ENCODE data around the gene LMNTD2. TPM values are rescaled to one million over a fixed set of nuclear protein-coding genes. Genes with fewer than 3 reads are reported as not detected.

Gene LMNTD2
- total RNA-seq, 1 donor from 2014 or later, result 1.1 TPM

DNA sequence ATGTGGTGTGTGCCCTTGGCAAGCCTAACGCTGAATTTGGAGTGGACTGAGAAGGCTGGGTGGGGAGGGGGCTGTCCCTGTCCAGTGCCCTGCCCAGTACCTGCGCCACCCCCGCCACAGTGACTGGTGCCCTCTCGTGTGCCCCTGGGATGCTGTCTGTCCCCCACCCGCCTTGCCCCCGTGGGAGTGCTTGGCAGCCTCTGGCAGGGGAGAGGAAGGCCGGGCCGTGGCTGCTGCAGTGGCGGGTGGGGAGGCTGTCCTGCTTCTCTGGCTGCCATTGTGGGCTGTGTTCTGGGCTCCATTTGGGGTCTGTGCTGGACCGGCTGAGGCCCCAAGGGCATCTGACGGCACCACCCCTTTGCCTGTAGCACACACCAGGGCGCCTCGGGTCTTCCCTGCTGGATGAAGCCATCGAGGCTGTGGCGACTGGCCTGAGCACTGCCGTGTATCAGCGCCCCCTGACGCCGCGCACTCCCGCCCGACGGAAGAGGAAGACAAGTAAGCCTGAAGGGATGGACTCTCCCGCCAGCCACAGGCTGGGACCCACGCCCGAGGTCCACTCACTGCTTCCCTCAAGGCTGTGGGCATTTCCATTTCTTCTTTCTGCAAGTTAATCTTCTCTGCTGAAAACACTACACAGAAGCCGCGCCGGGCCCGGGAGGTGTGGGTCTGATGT, 37.6 kb upstream of the LMNTD2 start:
- H3K36me3 ChIP-seq, result no peaks in the 10 kb centered on the region
- no peak overlapping the region for H3K27ac ChIP-seq
- H3K9me3 ChIP-seq (ENCODE audit: low read depth), result no peaks in the 10 kb centered on the region
- H3K79me2 ChIP-seq (ENCODE audit: low read depth), result no peaks in the 10 kb centered on the region
- no peaks in the 10 kb centered on the region for H3K4me1 ChIP-seq
- no peaks in the 10 kb centered on the region for H3F3A ChIP-seq (ENCODE audit: low read depth)
- DNase-seq (ENCODE audit: low spot score), result no peak
- H3K4me2 ChIP-seq, result no peak overlapping the region
- no peaks in the 10 kb centered on the region for H3K27me3 ChIP-seq
- no peak overlapping the region for H3K9ac ChIP-seq
- no peak overlapping the region for H3K4me3 Mint-ChIP-seq
- no peaks in the 10 kb centered on the region for H3K9me3 Mint-ChIP-seq
- no peak for TF ChIP-seq EZH2phosphoT487 (IDR thresholded peaks at IDR 0.05)
- TF ChIP-seq EZH2 (IDR thresholded peaks at IDR 0.05), result no peak
- no peak for TF ChIP-seq CTCF (IDR thresholded peaks at IDR 0.05)
- no peak overlapping the region for H3K27ac Mint-ChIP-seq
- H3K27me3 Mint-ChIP-seq (ENCODE audit: insufficient read depth, low read depth), result no peaks in the 10 kb centered on the region
- peaks cover 19% of the 10 kb centered on the region for H4K20me1 ChIP-seq (ENCODE audit: low read depth)
- H3K36me3 Mint-ChIP-seq, result peaks cover 29% of the 10 kb centered on the region
- no peak overlapping the region for H2AFZ ChIP-seq (replicated peaks)
- H3K4me3 ChIP-seq, result no peak overlapping the region
- no peaks in the 10 kb centered on the region for H3K4me1 Mint-ChIP-seq

DNA sequence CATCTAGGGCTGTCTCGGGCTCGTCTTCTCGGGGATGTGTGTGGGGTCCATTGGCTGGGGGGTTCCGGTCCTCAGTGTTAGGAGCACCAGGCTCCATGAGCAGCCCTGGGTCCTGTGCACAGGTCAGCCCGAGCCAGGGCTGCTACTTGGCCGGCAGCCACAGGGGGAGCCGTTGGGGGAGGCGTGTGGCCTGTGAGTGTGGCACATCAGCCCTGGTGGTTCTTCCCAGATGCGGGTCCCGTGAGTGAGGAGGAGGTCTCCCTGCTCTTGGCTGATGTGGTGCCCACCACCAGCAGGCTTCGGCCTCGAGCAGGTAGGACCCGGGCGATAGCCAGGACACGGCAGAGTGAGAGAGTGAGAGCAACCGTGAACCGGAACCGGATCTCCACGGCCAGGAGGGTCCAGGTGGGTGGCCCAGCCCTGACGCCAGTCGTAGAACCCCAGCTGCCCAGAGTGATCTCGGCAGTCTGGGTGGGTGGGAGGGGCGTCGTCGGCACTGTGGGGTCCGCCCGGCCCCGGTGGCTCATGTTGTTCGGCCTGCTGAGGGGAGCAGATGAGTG, 36.7 kb upstream of the LMNTD2 start:
- no peak overlapping the region for H3K4me3 Mint-ChIP-seq
- Histone ChIP-seq H4K20me1 (ENCODE audit: low read depth) (peaks cover 19% of the 10 kb centered on the region), H3K4me2 (no peak overlapping the region), H3K36me3 (no peaks in the 10 kb centered on the region), H3K79me2 (ENCODE audit: low read depth) (no peaks in the 10 kb centered on the region), H3K9me3 (ENCODE audit: low read depth) (no peaks in the 10 kb centered on the region), H3K9ac (no peak overlapping the region), H3K4me1 (no peaks in the 10 kb centered on the region), H3K4me3 (no peak overlapping the region), H3K27me3 (no peaks in the 10 kb centered on the region), H3F3A (ENCODE audit: low read depth) (no peaks in the 10 kb centered on the region), H2AFZ (replicated peaks) (no peak overlapping the region), H3K27ac (no peak overlapping the region)
- H3K4me1 Mint-ChIP-seq, result no peaks in the 10 kb centered on the region
- H3K27me3 Mint-ChIP-seq (ENCODE audit: insufficient read depth, low read depth), result peaks cover 2% of the 10 kb centered on the region
- TF ChIP-seq EZH2phosphoT487 (IDR thresholded peaks at IDR 0.05) (no peak), CTCF (IDR thresholded peaks at IDR 0.05) (peak; percentile 44)
- no peak overlapping the region for H3K27ac Mint-ChIP-seq
- H3K9me3 Mint-ChIP-seq, result no peaks in the 10 kb centered on the region
- DNase-seq (ENCODE audit: low spot score), result peak; percentile 43
- H3K36me3 Mint-ChIP-seq, result peaks cover 34% of the 10 kb centered on the region

DNA sequence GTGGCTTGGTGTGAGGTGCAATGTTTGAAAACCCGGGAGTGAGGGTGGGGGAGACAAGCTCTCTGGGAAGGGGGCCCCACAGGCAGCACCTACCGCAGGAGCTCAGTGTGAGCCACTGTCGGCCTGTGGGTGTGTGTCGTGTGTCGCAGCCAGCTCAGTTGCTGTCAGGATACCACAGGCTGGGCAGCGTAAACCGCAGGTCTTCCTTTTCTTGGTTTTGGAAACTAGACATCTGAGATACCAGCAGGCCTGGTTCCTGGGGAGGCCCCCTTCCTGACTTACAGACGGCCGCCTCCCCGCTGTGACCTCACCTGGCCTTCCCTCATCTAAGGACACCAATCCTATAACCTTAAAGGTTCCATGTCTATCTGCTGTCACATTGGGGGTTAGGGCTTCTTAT, 35.8 kb upstream of the LMNTD2 start:
- Histone ChIP-seq H2AFZ (replicated peaks) (no peak overlapping the region), H3K27me3 (no peaks in the 10 kb centered on the region), H4K20me1 (ENCODE audit: low read depth) (peaks cover 23% of the 10 kb centered on the region), H3K36me3 (no peaks in the 10 kb centered on the region), H3K4me3 (no peak overlapping the region), H3K27ac (no peak overlapping the region), H3K4me2 (no peak overlapping the region), H3K79me2 (ENCODE audit: low read depth) (no peaks in the 10 kb centered on the region), H3K9ac (no peak overlapping the region), H3F3A (ENCODE audit: low read depth) (no peaks in the 10 kb centered on the region), H3K9me3 (ENCODE audit: low read depth) (no peaks in the 10 kb centered on the region), H3K4me1 (no peaks in the 10 kb centered on the region)
- Mint-ChIP-seq H3K9me3 (no peaks in the 10 kb centered on the region), H3K27me3 (ENCODE audit: insufficient read depth, low read depth) (peaks cover 2% of the 10 kb centered on the region), H3K27ac (no peak overlapping the region), H3K36me3 (peaks cover 29% of the 10 kb centered on the region), H3K4me1 (no peaks in the 10 kb centered on the region), H3K4me3 (no peak overlapping the region)
- DNase-seq (ENCODE audit: low spot score), result no peak
- no peak for TF ChIP-seq EZH2 (IDR thresholded peaks at IDR 0.05)
- no peak for TF ChIP-seq EZH2phosphoT487 (IDR thresholded peaks at IDR 0.05)
- no peak for TF ChIP-seq CTCF (IDR thresholded peaks at IDR 0.05)

All from neural progenitor cell (in vitro differentiated cells).